Sigmoid colon (tissue), 7 donors: ENCODE measurements around the gene CCDC194. TPM values are rescaled to one million over a fixed set of nuclear protein-coding genes. Genes with fewer than 3 reads are reported as not detected.

Experiments
- DNase-seq: peaks from one replicate; pipeline ENCODE4 v3.0.0-alpha.2; 2019
- H3K27ac ChIP-seq, 4 donors: fragments of 200-600 bp; sonication (generic); one replicate each; pipeline ENCODE4 v1.5.1; 2016 to 2019; ENCODE audit warnings: mild to moderate bottlenecking in 1 of 4
- H3K27me3 ChIP-seq, 3 donors: fragments of 200-600 bp; sonication (generic); one replicate each; pipeline ENCODE4 v1.5.1; 2019; ENCODE audit warnings: mild to moderate bottlenecking in 1 of 3
- H3K36me3 ChIP-seq, 4 donors: fragments of 200-600 bp; sonication (generic); one replicate each; pipeline ENCODE4 v1.5.1; 2016 to 2019
- H3K4me1 ChIP-seq, 4 donors: fragments of 200-600 bp; sonication (generic); one replicate each; pipeline ENCODE4 v1.5.1; 2017 to 2019
- H3K4me3 ChIP-seq, 4 donors: fragments of 200-600 bp; sonication (generic); one replicate each; pipeline ENCODE4 v1.5.1; 2017 to 2019; ENCODE audit warnings: mild to moderate bottlenecking in 2 of 4, moderate library complexity in 1 of 4
- H3K9me3 ChIP-seq, 4 donors: fragments of 200-600 bp in 3 of 4; sonication (generic) in 3 of 4; one replicate each; pipeline versions ENCODE4 v1.5.1 to v1.6.1; 2013 to 2019
- CTCF ChIP-seq, 4 experiments: fragments of 450-650 bp in 3 of 4; fragments of 200-600 bp in 1 of 4; IDR thresholded peaks; one replicate each; pipeline ENCODE4 v1.5.1; 2016 to 2019; ENCODE audit warnings: antibody characterized with exemption in 4 of 4, mild to moderate bottlenecking in 3 of 4, moderate library complexity in 2 of 4
- EP300 ChIP-seq, 4 donors: sonication (generic); formaldehyde crosslinking; IDR thresholded peaks; one replicate each; pipeline ENCODE4 v1.6.1; 2017; ENCODE audit warnings: antibody characterized with exemption in 4 of 4
- POLR2A ChIP-seq, 2 donors: fragments of 450-650 bp; IDR thresholded peaks; one replicate each; pipeline ENCODE4 v1.6.1; 2016; ENCODE audit warnings: antibody characterized with exemption in 2 of 2, mild to moderate bottlenecking in 2 of 2, moderate library complexity in 2 of 2
- POLR2AphosphoS5 ChIP-seq, 4 donors: sonication (generic); formaldehyde crosslinking; IDR thresholded peaks; one replicate each; pipeline ENCODE4 v1.6.1; 2017; ENCODE audit warnings: antibody characterized with exemption in 4 of 4
- WGBS, 2 donors: extraction: QIAGEN DNeasy Blood & Tissue Kit; methylation state at CpG; one replicate each; pipeline ENCODE4 v1.1.7; 2013; 5-methylcytosine and 5-hydroxymethylcytosine counted together
- intact Hi-C: fragments of 100-400 bp; cut with DNase I; formaldehyde crosslinking; loops from one replicate; pipeline ENCODE4 v1.15.1; 2023
- polyA plus RNA-seq, 3 donors: library from polyadenylated mRNA; stranded (reverse); fragments of 200-250 nt; gene quantifications; one replicate each; pipeline ENCODE4 v1.2.3, GENCODE V29; 2013
- total RNA-seq, 4 donors: library from RNA; depleted of rRNA; stranded (reverse); fragments of >200 nt; gene quantifications; one replicate each; pipeline ENCODE4 v1.1.0, GENCODE V29; 2016
- donor health status: healthy with polysubstance abuse.
- donor health status: Bipolar disorder and iron deficiency.
- donor health status: healthy.

Gene CCDC194
- total and polyA plus RNA-seq, 7 donors: 0.35 to 4.4 TPM; not detected in 5

GRCh38 chr19:17353386-17353785 is 40.6 kb downstream of the CCDC194 start:
- WGBS, 2 donors: 73 to 84% methylated on average over 8 of the region's 8 CpGs
- Histone ChIP-seq H3K36me3 (no peaks in the 10 kb centered on the region), H3K27me3 (peaks cover 0 to 24% (median 4%) of the 10 kb centered on the region in 3 donors), H3K27ac (peak overlapping the region in 1 of 4 donors; percentile 20), H3K4me3 (no peak overlapping the region), H3K4me1 (peaks cover 0 to 9% (median 2%) of the 10 kb centered on the region in 4 donors), H3K9me3 (no peaks in the 10 kb centered on the region)
- no peak for TF ChIP-seq POLR2A (IDR thresholded peaks at IDR 0.05)
- no peak for TF ChIP-seq EP300 (IDR thresholded peaks at IDR 0.05)
- TF ChIP-seq CTCF (IDR thresholded peaks at IDR 0.05): no peak
- TF ChIP-seq POLR2AphosphoS5 (IDR thresholded peaks at IDR 0.05): no peak
- no peak for DNase-seq
- intact Hi-C loops: no loop called here

- H3K4me3 ChIP-seq: no peak overlapping the region
- peaks cover 0 to 24% (median 4%) of the 10 kb centered on the region in 3 donors for H3K27me3 ChIP-seq
- H3K9me3 ChIP-seq: no peaks in the 10 kb centered on the region
- peak in 1 of 4 donors; percentile 36 for TF ChIP-seq POLR2AphosphoS5 (IDR thresholded peaks at IDR 0.05)
- TF ChIP-seq POLR2A (IDR thresholded peaks at IDR 0.05): no peak
- 47 to 59% methylated on average over 14 of the region's 14 CpGs for WGBS, 2 donors
- H3K27ac ChIP-seq: peak overlapping the region in 1 of 4 donors; percentile 20
- peaks cover 0 to 9% (median 4%) of the 10 kb centered on the region in 4 donors for H3K4me1 ChIP-seq
- DNase-seq: no peak
- intact Hi-C loops: no loop called here
- no peaks in the 10 kb centered on the region for H3K36me3 ChIP-seq
Measured at GRCh38 chr19:17352608-17353280, 41.3 kb downstream of the CCDC194 start.

DNA sequence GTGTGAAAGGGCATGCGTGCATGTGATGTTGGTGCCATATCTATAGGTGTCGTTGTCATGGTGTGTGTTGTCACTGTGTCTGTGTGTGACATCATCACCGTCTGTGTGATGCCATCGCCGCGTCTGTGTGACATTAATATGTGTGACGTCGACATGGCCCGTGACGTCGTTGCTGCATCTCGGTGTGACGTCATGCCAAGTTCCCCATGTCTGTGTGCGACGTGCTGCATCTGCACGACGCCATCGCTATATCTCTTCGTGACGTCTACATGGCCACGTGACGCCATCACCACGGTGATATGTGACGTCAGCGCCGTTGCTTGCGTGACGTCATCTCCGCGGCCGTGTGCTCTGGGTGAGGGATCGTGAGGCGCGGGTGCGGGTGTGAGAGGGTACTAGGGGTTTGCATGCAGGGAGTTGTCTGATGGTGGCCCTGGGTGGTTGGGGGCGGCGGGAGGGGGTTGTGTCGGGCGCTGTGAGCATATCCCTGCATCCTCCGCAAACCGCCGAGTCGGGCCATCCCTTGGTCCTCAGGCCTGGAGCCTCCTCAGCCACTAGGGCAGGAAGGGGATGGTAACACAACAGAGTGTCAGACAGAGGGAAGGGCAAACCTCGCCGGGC is 42.1 kb downstream of the CCDC194 start:
- H3K9me3 ChIP-seq: no peaks in the 10 kb centered on the region
- no peak overlapping the region for H3K27ac ChIP-seq
- H3K36me3 ChIP-seq: no peaks in the 10 kb centered on the region
- no peak for TF ChIP-seq CTCF (IDR thresholded peaks at IDR 0.05)
- no peak for TF ChIP-seq POLR2AphosphoS5 (IDR thresholded peaks at IDR 0.05)
- no peak for TF ChIP-seq EP300 (IDR thresholded peaks at IDR 0.05)
- no peak for TF ChIP-seq POLR2A (IDR thresholded peaks at IDR 0.05)
- WGBS, 2 donors: 92 to 93% methylated on average over 45 of the region's 45 CpGs
- peaks cover 0 to 17% (median 7%) of the 10 kb centered on the region in 4 donors for H3K4me1 ChIP-seq
- intact Hi-C loops: no loop called here
- no peak overlapping the region for H3K4me3 ChIP-seq
- peaks cover 0 to 24% (median 4%) of the 10 kb centered on the region in 3 donors for H3K27me3 ChIP-seq
- no peak for DNase-seq

DNA sequence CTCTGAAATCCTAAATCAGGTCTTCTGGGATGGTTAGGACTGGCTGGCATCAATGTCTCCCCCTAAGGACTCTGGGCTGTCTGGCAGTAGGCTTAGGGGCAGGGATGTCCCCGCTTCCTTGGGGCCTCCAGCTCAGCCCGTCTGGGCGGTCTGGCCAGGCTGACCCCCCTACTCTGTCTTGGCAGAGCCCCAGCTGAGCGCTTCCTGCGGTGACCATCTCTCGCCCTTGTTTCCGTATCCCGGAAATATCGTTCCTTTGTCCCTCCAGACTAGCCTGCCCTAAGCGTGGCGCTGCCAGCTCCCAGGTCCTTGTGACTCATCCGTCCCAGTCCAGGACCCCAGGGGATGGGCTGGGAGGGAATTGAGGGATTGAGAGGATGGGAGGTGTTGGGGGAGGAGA is 45.3 kb downstream of the CCDC194 start:
- H3K27ac ChIP-seq: peak overlapping the region; percentile 34 to 63 (median 44)
- H3K36me3 ChIP-seq: no peaks in the 10 kb centered on the region
- 11% methylated on average over 12 of the region's 12 CpGs for WGBS, 2 donors
- intact Hi-C loops: no loop called here
- H3K27me3 ChIP-seq: peaks cover 0 to 24% (median 4%) of the 10 kb centered on the region in 3 donors
- TF ChIP-seq CTCF (IDR thresholded peaks at IDR 0.05) (no peak), POLR2AphosphoS5 (IDR thresholded peaks at IDR 0.05) (peak in 3 of 4 donors; percentile 17 to 61 (median 53)), POLR2A (IDR thresholded peaks at IDR 0.05) (no peak)
- H3K4me3 ChIP-seq: no peak overlapping the region
- peaks cover 0 to 25% (median 12%) of the 10 kb centered on the region in 4 donors for H3K4me1 ChIP-seq
- H3K9me3 ChIP-seq: no peaks in the 10 kb centered on the region
- peak; percentile 81 for DNase-seq

DNA sequence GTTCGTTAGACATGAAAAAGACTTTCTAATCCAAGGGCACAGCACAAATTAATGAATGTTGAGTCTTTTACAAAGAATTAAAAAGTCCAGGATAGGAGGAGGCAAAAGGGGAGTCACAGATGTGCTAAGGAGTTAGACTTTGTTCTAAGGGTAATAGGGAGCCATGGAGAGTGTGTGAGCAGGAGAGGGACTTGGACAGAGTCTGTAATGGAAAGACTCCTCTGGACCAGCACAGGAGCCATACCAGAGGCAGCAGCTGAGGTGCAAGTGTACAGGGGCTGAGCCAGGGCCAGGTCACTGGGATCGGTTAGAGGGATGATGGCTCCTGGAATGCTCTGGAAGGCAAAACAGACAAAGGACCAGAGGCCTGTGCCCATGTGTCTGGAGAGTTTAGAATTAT is 46.1 kb downstream of the CCDC194 start:
- H3K9me3 ChIP-seq: no peaks in the 10 kb centered on the region
- H3K27me3 ChIP-seq: peaks cover 0 to 24% (median under 1%) of the 10 kb centered on the region in 3 donors
- whole genome bisulfite sequencing, 2 donors: 66 to 69% methylated on average over 2 of the region's 2 CpGs
- DNase-seq: no peak
- no peak for TF ChIP-seq EP300 (IDR thresholded peaks at IDR 0.05)
- TF ChIP-seq CTCF (IDR thresholded peaks at IDR 0.05): no peak
- TF ChIP-seq POLR2A (IDR thresholded peaks at IDR 0.05): no peak
- no peak for TF ChIP-seq POLR2AphosphoS5 (IDR thresholded peaks at IDR 0.05)
- H3K4me1 ChIP-seq: peaks cover 0 to 25% (median 12%) of the 10 kb centered on the region in 4 donors
- H3K27ac ChIP-seq: peak overlapping the region; percentile 12 to 63 (median 44)
- H3K4me3 ChIP-seq: no peak overlapping the region
- no peaks in the 10 kb centered on the region for H3K36me3 ChIP-seq
- intact Hi-C loops: no loop called here
